ENCODE results near the gene YJEFN3.
A peak's percentile ranks its signal among the peaks of the same experiment; 100 is the strongest.

The YJEFN3 gene

GRCh38 chr19:19528721-19529490, at the start of gene YJEFN3:
YJEFN3 (plus strand) TSS chr19:19528911; CDS start chr19:19528933, 22 bp downstream.
- DNase-seq: no peak

GRCh38 chr19:19480688-19481087, 48.0 kb upstream of the YJEFN3 start:
- DNase-seq: no peak

- no peak for DNase-seq
These were observed 45.7 kb upstream of the YJEFN3 start for GRCh38 chr19:19482809-19483596.

- DNase-seq: no peak
These were observed 43.3 kb upstream of the YJEFN3 start for GRCh38 chr19:19485161-19485997.

GRCh38 chr19:19485998-19486290, 42.8 kb upstream of the YJEFN3 start:
- DNase-seq: no peak

- DNase-seq: no peak
These were observed 42.2 kb upstream of the YJEFN3 start for GRCh38 chr19:19486343-19487076.

- no peak for DNase-seq
These were observed 41.4 kb upstream of the YJEFN3 start for GRCh38 chr19:19487077-19487949.

GRCh38 chr19:19487950-19488874, 40.5 kb upstream of the YJEFN3 start:
- DNase-seq: no peak

GRCh38 chr19:19488875-19489690, 39.6 kb upstream of the YJEFN3 start:
- DNase-seq: no peak

- DNase-seq: no peak
These were observed 38.9 kb upstream of the YJEFN3 start for GRCh38 chr19:19489804-19490204.

GRCh38 chr19:19490214-19490968, 38.3 kb upstream of the YJEFN3 start:
- peak; percentile 41 for DNase-seq

GRCh38 chr19:19491321-19492025, 37.2 kb upstream of the YJEFN3 start:
- no peak for DNase-seq

GRCh38 chr19:19492026-19492610, 36.6 kb upstream of the YJEFN3 start:
- DNase-seq: no peak

- DNase-seq: no peak
These were observed 34.7 kb upstream of the YJEFN3 start for GRCh38 chr19:19493841-19494546.

GRCh38 chr19:19495614-19496603, 32.8 kb upstream of the YJEFN3 start:
- no peak for DNase-seq

All from NCI-H1092 treated with DMSO at 0.1 percent for 48 hours (cell line).